HG02973 (cell line): ENCODE data around the gene FLRT1.

ENCODE experiments used
- ATAC-seq: cut with Tn5 transposase; IDR thresholded peaks from one replicate; pipeline ENCODE4 v1.9.1; 2021; ENCODE audit warnings: moderate library complexity; ENCODE audit not compliant: unreplicated experiment

FLRT1 gene

GRCh38 chr11:64005691-64006090 lies 30.0 kb upstream of the FLRT1 start:
- no peak for ATAC-seq

GRCh38 chr11:64006398-64006797 lies 29.3 kb upstream of the FLRT1 start:
- ATAC-seq, result no peak

- no peak for ATAC-seq
These were observed 28.5 kb upstream of the FLRT1 start for GRCh38 chr11:64007160-64007628.

GRCh38 chr11:64007629-64008282 lies 28.0 kb upstream of the FLRT1 start:
- no peak for ATAC-seq

GRCh38 chr11:64008283-64008913 lies 27.3 kb upstream of the FLRT1 start:
- ATAC-seq, result no peak

- ATAC-seq, result no peak
These were observed 26.7 kb upstream of the FLRT1 start for GRCh38 chr11:64008914-64009633.

- ATAC-seq, result no peak
These were observed 26.0 kb upstream of the FLRT1 start for GRCh38 chr11:64009710-64010109.

GRCh38 chr11:64010783-64011182 lies 24.9 kb upstream of the FLRT1 start:
- no peak for ATAC-seq

- no peak for ATAC-seq
These were observed 24.4 kb upstream of the FLRT1 start for GRCh38 chr11:64011371-64011770.

GRCh38 chr11:64013141-64013896 lies 22.4 kb upstream of the FLRT1 start:
- no peak for ATAC-seq

GRCh38 chr11:64014356-64014755 lies 21.4 kb upstream of the FLRT1 start:
- no peak for ATAC-seq

- ATAC-seq, result no peak
These were observed 20.2 kb upstream of the FLRT1 start for GRCh38 chr11:64015510-64015909.

GRCh38 chr11:64015935-64016845 lies 19.5 kb upstream of the FLRT1 start:
- ATAC-seq, result no peak

- ATAC-seq, result no peak
These were observed 17.8 kb upstream of the FLRT1 start for GRCh38 chr11:64017945-64018224.

- no peak for ATAC-seq
These were observed 17.4 kb upstream of the FLRT1 start for GRCh38 chr11:64018310-64018709.

- ATAC-seq, result no peak
These were observed 16.4 kb upstream of the FLRT1 start for GRCh38 chr11:64019106-64020037.

- ATAC-seq, result no peak
These were observed 14.6 kb upstream of the FLRT1 start for GRCh38 chr11:64020976-64021756.

GRCh38 chr11:64021757-64022093 lies 14.0 kb upstream of the FLRT1 start:
- no peak for ATAC-seq
